ENCODE results near the gene CCNY.
"Not testable (repeated sequence)": the region's sequence is repeated elsewhere in the genome, so short reads cannot be mapped to it uniquely, and the experiment has no call there.

The CCNY gene

GRCh38 chr10:35417795-35418194 is 81.5 kb downstream of the CCNY start:
- Histone ChIP-seq H3K79me2 (ENCODE audit: control insufficient read depth, insufficient read depth, low read length, unreplicated experiment) (peaks cover 88% of the 10 kb centered on the region), H3K4me1 (ENCODE audit: control insufficient read depth, insufficient read depth, low read length, unreplicated experiment) (peaks cover 56% of the 10 kb centered on the region), H3K27ac (ENCODE audit: low read depth, low read length) (no peak overlapping the region), H3K4me3 (ENCODE audit: low read depth, low read length) (no peak overlapping the region), H2AFZ (ENCODE audit: low read length, unreplicated experiment) (no peak overlapping the region), H3K27me3 (ENCODE audit: insufficient read depth, low read length) (no peaks in the 10 kb centered on the region), H3K36me3 (ENCODE audit: insufficient read depth, low read length) (no peaks in the 10 kb centered on the region)

GRCh38 chr10:35418580-35418979 is 82.3 kb downstream of the CCNY start:
- H3K27me3 ChIP-seq (ENCODE audit: insufficient read depth, low read length); H3K36me3 ChIP-seq (ENCODE audit: insufficient read depth, low read length); H3K4me3 ChIP-seq (ENCODE audit: low read depth, low read length); H2AFZ ChIP-seq (ENCODE audit: low read length, unreplicated experiment); H3K27ac ChIP-seq (ENCODE audit: low read depth, low read length): not testable (repeated sequence)
- peaks cover 56% of the 10 kb centered on the region for H3K4me1 ChIP-seq (ENCODE audit: control insufficient read depth, insufficient read depth, low read length, unreplicated experiment)
- H3K79me2 ChIP-seq (ENCODE audit: control insufficient read depth, insufficient read depth, low read length, unreplicated experiment) = peaks cover 88% of the 10 kb centered on the region

GRCh38 chr10:35420044-35420443 is 83.7 kb downstream of the CCNY start:
- Histone ChIP-seq H3K27me3 (ENCODE audit: insufficient read depth, low read length) (no peaks in the 10 kb centered on the region), H3K79me2 (ENCODE audit: control insufficient read depth, insufficient read depth, low read length, unreplicated experiment) (peaks cover 88% of the 10 kb centered on the region), H3K4me1 (ENCODE audit: control insufficient read depth, insufficient read depth, low read length, unreplicated experiment) (peaks cover 63% of the 10 kb centered on the region), H3K4me3 (ENCODE audit: low read depth, low read length) (0 out of 2 replicates have a peak overlapping the region, but pooled peaks have one; percentile 31), H2AFZ (ENCODE audit: low read length, unreplicated experiment) (no peak overlapping the region), H3K27ac (ENCODE audit: low read depth, low read length) (peak overlapping the region; percentile 93), H3K36me3 (ENCODE audit: insufficient read depth, low read length) (no peaks in the 10 kb centered on the region)

- H3K79me2 ChIP-seq (ENCODE audit: control insufficient read depth, insufficient read depth, low read length, unreplicated experiment) = peaks cover 90% of the 10 kb centered on the region
- no peak overlapping the region for H2AFZ ChIP-seq (ENCODE audit: low read length, unreplicated experiment)
- peak overlapping the region; percentile 93 for H3K27ac ChIP-seq (ENCODE audit: low read depth, low read length)
- no peaks in the 10 kb centered on the region for H3K36me3 ChIP-seq (ENCODE audit: insufficient read depth, low read length)
- H3K4me1 ChIP-seq (ENCODE audit: control insufficient read depth, insufficient read depth, low read length, unreplicated experiment) = peaks cover 73% of the 10 kb centered on the region
- no peaks in the 10 kb centered on the region for H3K27me3 ChIP-seq (ENCODE audit: insufficient read depth, low read length)
- H3K4me3 ChIP-seq (ENCODE audit: low read depth, low read length) = peak overlapping the region; percentile 31; the same call in 1 of the 2 replicates
Observed at GRCh38 chr10:35420827-35421552, 84.7 kb downstream of the CCNY start.

GRCh38 chr10:35421553-35422178 is 85.4 kb downstream of the CCNY start:
- H3K79me2 ChIP-seq (ENCODE audit: control insufficient read depth, insufficient read depth, low read length, unreplicated experiment) = peaks cover 94% of the 10 kb centered on the region
- H3K4me3 ChIP-seq (ENCODE audit: low read depth, low read length) = peak overlapping the region; percentile 58
- H3K36me3 ChIP-seq (ENCODE audit: insufficient read depth, low read length) = no peaks in the 10 kb centered on the region
- peaks cover 78% of the 10 kb centered on the region for H3K4me1 ChIP-seq (ENCODE audit: control insufficient read depth, insufficient read depth, low read length, unreplicated experiment)
- H3K27ac ChIP-seq (ENCODE audit: low read depth, low read length) = peak overlapping the region; percentile 93
- peak overlapping the region; percentile 44 for H2AFZ ChIP-seq (ENCODE audit: low read length, unreplicated experiment)
- H3K27me3 ChIP-seq (ENCODE audit: insufficient read depth, low read length) = no peaks in the 10 kb centered on the region

GRCh38 chr10:35422228-35422627 is 85.9 kb downstream of the CCNY start:
- Histone ChIP-seq H3K27me3 (ENCODE audit: insufficient read depth, low read length) (no peaks in the 10 kb centered on the region), H3K4me3 (ENCODE audit: low read depth, low read length) (peak overlapping the region; percentile 40; the same call in 1 of the 2 replicates), H3K36me3 (ENCODE audit: insufficient read depth, low read length) (no peaks in the 10 kb centered on the region), H3K4me1 (ENCODE audit: control insufficient read depth, insufficient read depth, low read length, unreplicated experiment) (peaks cover 78% of the 10 kb centered on the region), H2AFZ (ENCODE audit: low read length, unreplicated experiment) (no peak overlapping the region), H3K79me2 (ENCODE audit: control insufficient read depth, insufficient read depth, low read length, unreplicated experiment) (peaks cover 94% of the 10 kb centered on the region), H3K27ac (ENCODE audit: low read depth, low read length) (peak overlapping the region; percentile 93)

GRCh38 chr10:35423505-35424306 is 87.4 kb downstream of the CCNY start:
- Histone ChIP-seq H2AFZ (ENCODE audit: low read length, unreplicated experiment) (no peak overlapping the region), H3K79me2 (ENCODE audit: control insufficient read depth, insufficient read depth, low read length, unreplicated experiment) (peaks cover 94% of the 10 kb centered on the region), H3K27me3 (ENCODE audit: insufficient read depth, low read length) (no peaks in the 10 kb centered on the region), H3K36me3 (ENCODE audit: insufficient read depth, low read length) (no peaks in the 10 kb centered on the region), H3K4me3 (ENCODE audit: low read depth, low read length) (no peak overlapping the region), H3K27ac (ENCODE audit: low read depth, low read length) (peak overlapping the region; percentile 93), H3K4me1 (ENCODE audit: control insufficient read depth, insufficient read depth, low read length, unreplicated experiment) (peaks cover 69% of the 10 kb centered on the region)

GRCh38 chr10:35424680-35425285 is 88.5 kb downstream of the CCNY start:
- peaks cover 61% of the 10 kb centered on the region for H3K4me1 ChIP-seq (ENCODE audit: control insufficient read depth, insufficient read depth, low read length, unreplicated experiment)
- peaks cover 93% of the 10 kb centered on the region for H3K79me2 ChIP-seq (ENCODE audit: control insufficient read depth, insufficient read depth, low read length, unreplicated experiment)
- H2AFZ ChIP-seq (ENCODE audit: low read length, unreplicated experiment) = no peak overlapping the region
- H3K27ac ChIP-seq (ENCODE audit: low read depth, low read length) = peak overlapping the region; percentile 93
- H3K27me3 ChIP-seq (ENCODE audit: insufficient read depth, low read length) = no peaks in the 10 kb centered on the region
- no peak overlapping the region for H3K4me3 ChIP-seq (ENCODE audit: low read depth, low read length)
- no peaks in the 10 kb centered on the region for H3K36me3 ChIP-seq (ENCODE audit: insufficient read depth, low read length)

- peaks cover 53% of the 10 kb centered on the region for H3K4me1 ChIP-seq (ENCODE audit: control insufficient read depth, insufficient read depth, low read length, unreplicated experiment)
- H3K36me3 ChIP-seq (ENCODE audit: insufficient read depth, low read length) = no peaks in the 10 kb centered on the region
- no peaks in the 10 kb centered on the region for H3K27me3 ChIP-seq (ENCODE audit: insufficient read depth, low read length)
- H3K4me3 ChIP-seq (ENCODE audit: low read depth, low read length) = no peak overlapping the region
- H2AFZ ChIP-seq (ENCODE audit: low read length, unreplicated experiment) = no peak overlapping the region
- peak overlapping the region; percentile 93; the same call in 1 of the 2 replicates for H3K27ac ChIP-seq (ENCODE audit: low read depth, low read length)
- H3K79me2 ChIP-seq (ENCODE audit: control insufficient read depth, insufficient read depth, low read length, unreplicated experiment) = peaks cover 89% of the 10 kb centered on the region
Observed at GRCh38 chr10:35425595-35425994, 89.3 kb downstream of the CCNY start.

- no peak overlapping the region for H3K27ac ChIP-seq (ENCODE audit: low read depth, low read length)
- peaks cover 84% of the 10 kb centered on the region for H3K79me2 ChIP-seq (ENCODE audit: control insufficient read depth, insufficient read depth, low read length, unreplicated experiment)
- H3K27me3 ChIP-seq (ENCODE audit: insufficient read depth, low read length) = no peaks in the 10 kb centered on the region
- H2AFZ ChIP-seq (ENCODE audit: low read length, unreplicated experiment) = no peak overlapping the region
- H3K4me3 ChIP-seq (ENCODE audit: low read depth, low read length) = no peak overlapping the region
- H3K36me3 ChIP-seq (ENCODE audit: insufficient read depth, low read length) = no peaks in the 10 kb centered on the region
- peaks cover 44% of the 10 kb centered on the region for H3K4me1 ChIP-seq (ENCODE audit: control insufficient read depth, insufficient read depth, low read length, unreplicated experiment)
Observed at GRCh38 chr10:35426657-35427056, 90.3 kb downstream of the CCNY start.

Data from ACC112 (cell line).